HepG2 (cell line): ENCODE measurements around the gene RAD21L1. TPM values are rescaled to one million over a fixed set of nuclear protein-coding genes. Genes with fewer than 3 reads are reported as not detected.

Experiments
- BHLHE40 ChIP-seq: IDR thresholded peaks from 2 replicates; pipeline ENCODE4 v1.6.1; 2011; ENCODE audit warnings: low read length, improper control_type of control experiment
- CAMTA2 ChIP-seq: sonication (generic); formaldehyde crosslinking; IDR thresholded peaks from 2 replicates; pipeline ENCODE4 v1.4.0; 2020; ENCODE audit warnings: mild to moderate bottlenecking, missing genetic modification reagents, borderline replicate concordance
- GABPA ChIP-seq, 2 experiments: IDR thresholded peaks; 2 replicates each; pipeline ENCODE4 v1.6.1; 2011 to 2016; ENCODE audit warnings: low read depth in 2 of 2, low read length in 1 of 2, missing biosample characterization in 1 of 2, missing genetic modification characterization in 1 of 2
- HOXA5 ChIP-seq: sonication (generic); formaldehyde crosslinking; IDR thresholded peaks from 2 replicates; pipeline ENCODE4 v1.4.0; 2020; ENCODE audit warnings: missing genetic modification reagents
- IRX3 ChIP-seq: sonication (generic); formaldehyde crosslinking; IDR thresholded peaks from 2 replicates; pipeline ENCODE4 v1.8.1; 2023; ENCODE audit warnings: mild to moderate bottlenecking, low read depth, missing genetic modification reagents, borderline replicate concordance
- MYNN ChIP-seq: sonication (generic); formaldehyde crosslinking; IDR thresholded peaks from 2 replicates; pipeline ENCODE4 v1.4.0; 2020; ENCODE audit warnings: mild to moderate bottlenecking, low read depth, missing genetic modification reagents
- PPARG ChIP-seq: conservative IDR thresholded peaks from 2 replicates; pipeline ENCODE4 v1.6.1; 2016; ENCODE audit warnings: missing biosample characterization, missing genetic modification reagents
- RFXANK ChIP-seq: IDR thresholded peaks from 2 replicates; pipeline ENCODE4 v1.6.1; 2016
- SP4 ChIP-seq: sonication (generic); formaldehyde crosslinking; IDR thresholded peaks from 2 replicates; pipeline ENCODE4 v1.8.1; 2023; ENCODE audit warnings: mild to moderate bottlenecking, missing genetic modification reagents
- SRSF4 ChIP-seq: fragments of 200-400 bp; formaldehyde crosslinking; IDR thresholded peaks from one replicate; pipeline ENCODE4 v1.6.1; 2018; ENCODE audit warnings: mild to moderate bottlenecking, low read depth, low read length, moderate library complexity; ENCODE audit not compliant: poor library complexity, severe bottlenecking
- TBX3 ChIP-seq: fragments of 450-650 bp; IDR thresholded peaks from 2 replicates; pipeline ENCODE4 v1.6.1; 2017; ENCODE audit warnings: antibody characterized with exemption, mild to moderate bottlenecking, inconsistent platforms, borderline replicate concordance
- TMF1 ChIP-seq: sonication (generic); formaldehyde crosslinking; IDR thresholded peaks from 2 replicates; pipeline ENCODE4 v1.8.1; 2022; ENCODE audit warnings: low read depth, missing genetic modification reagents
- XBP1 ChIP-seq: sonication (generic); formaldehyde crosslinking; IDR thresholded peaks from 2 replicates; pipeline ENCODE4 v1.5.0; 2020; ENCODE audit warnings: missing genetic modification reagents
- YEATS4 ChIP-seq: sonication (generic); formaldehyde crosslinking; IDR thresholded peaks from 2 replicates; pipeline ENCODE4 v1.4.0; 2020; ENCODE audit warnings: missing genetic modification reagents, borderline replicate concordance
- ZBTB44 ChIP-seq: sonication (generic); formaldehyde crosslinking; IDR thresholded peaks from 2 replicates; pipeline ENCODE4 v1.4.0; 2020; ENCODE audit warnings: missing genetic modification reagents
- ZFP41 ChIP-seq: sonication (generic); formaldehyde crosslinking; IDR thresholded peaks from 2 replicates; pipeline ENCODE4 v1.4.0; 2020; ENCODE audit warnings: mild to moderate bottlenecking, missing genetic modification reagents, borderline replicate concordance
- ZNF124 ChIP-seq: sonication (generic); formaldehyde crosslinking; IDR thresholded peaks from 2 replicates; pipeline ENCODE4 v1.4.0; 2020; ENCODE audit warnings: missing genetic modification reagents
- ZNF44 ChIP-seq: sonication (generic); formaldehyde crosslinking; IDR thresholded peaks from 2 replicates; pipeline ENCODE4 v1.5.1; 2020; ENCODE audit warnings: mild to moderate bottlenecking, missing genetic modification reagents
- ZNF615 ChIP-seq: sonication (generic); formaldehyde crosslinking; IDR thresholded peaks from 2 replicates; pipeline ENCODE4 v1.5.0; 2020; ENCODE audit warnings: mild to moderate bottlenecking, missing genetic modification reagents, borderline replicate concordance
- ZNF850 ChIP-seq: sonication (generic); formaldehyde crosslinking; conservative IDR thresholded peaks from 2 replicates; pipeline ENCODE4 v1.9.0; 2021; ENCODE audit warnings: mild to moderate bottlenecking, missing genetic modification reagents
- polyA plus RNA-seq, 8 experiments: library from polyadenylated mRNA; depleted of rRNA in 3 of 8; stranded (reverse) in 7 of 8; unstranded in 1 of 8; fragments of >200 nt; fragmentation: Illumina TruSeq in 4 of 8; extraction: Trizol in 4 of 8; gene quantifications; 2 replicates each; pipeline versions ENCODE4 v1.2.1 to v1.2.3, GENCODE V29; 2011 to 2016; ENCODE audit warnings: low read depth in 4 of 8, missing spikeins in 1 of 8, mixed read lengths in 1 of 8; ENCODE audit not compliant: insufficient read depth in 1 of 8
- total RNA-seq, 5 experiments: library from RNA; depleted of rRNA; stranded (reverse); fragments of >200 nt; fragmentation: Illumina TruSeq; extraction: Trizol; gene quantifications; 2 replicates each; pipeline ENCODE4 v1.2.3, GENCODE V29; 2016; ENCODE audit warnings: low read depth in 1 of 5
- TF ChIP-seq, protein P1 (sequence below): sonication (generic); formaldehyde crosslinking; IDR thresholded peaks from 2 replicates; pipeline ENCODE4 v1.5.0; 2020; ENCODE audit warnings: missing genetic modification reagents, mild to moderate bottlenecking, borderline replicate concordance
- TF ChIP-seq, protein P2 (sequence below): sonication (generic); formaldehyde crosslinking; IDR thresholded peaks from 2 replicates; pipeline ENCODE4 v1.5.0; 2020; ENCODE audit warnings: mild to moderate bottlenecking, missing genetic modification reagents
- TF ChIP-seq, protein P3 (sequence below): sonication (generic); formaldehyde crosslinking; IDR thresholded peaks from 2 replicates; pipeline ENCODE4 v1.8.1; 2022; ENCODE audit warnings: mild to moderate bottlenecking, missing genetic modification reagents

The RAD21L1 gene
- total and polyA plus RNA-seq, 2 of the 13 experiments (the other 11 are each of a cell fraction or from before 2014, with no cell fraction given), result not detected

GRCh38 chr20:1184638-1185315 is 41.1 kb upstream of the RAD21L1 start, which contains the start of gene TMEM74B (continued):
- TF ChIP-seq YEATS4 (CRISPR knock-in tag) (peak; percentile 65; the same call in 1 of the 2 replicates), GABPA (IDR thresholded peaks at IDR 0.05; ENCODE audit: low read depth, low read length) (no peak), GABPA (CRISPR knock-in tag; IDR thresholded peaks at IDR 0.05; ENCODE audit: low read depth) (no peak), BHLHE40 (no peak), XBP1 (CRISPR knock-in tag) (no peak), TMF1 (CRISPR knock-in tag) (no peak), ZFP41 (CRISPR knock-in tag) (no peak), SRSF4 (no peak), ZNF44 (CRISPR knock-in tag) (peak; percentile 73; the same call in 1 of the 2 replicates), CAMTA2 (no peak; the same call in 1 of the 2 replicates), TBX3 (no peak), HOXA5 (CRISPR knock-in tag) (peak; percentile 48; the same call in 1 of the 2 replicates), MYNN (no peak), PPARG (CRISPR knock-in tag) (no peak), ZNF850 (CRISPR knock-in tag) (no peak), IRX3 (CRISPR knock-in tag) (0 out of 2 replicates have a peak, but pooled peaks have one; percentile 66), ZNF615 (CRISPR knock-in tag) (no peak), ZBTB44 (no peak), RFXANK (CRISPR knock-in tag) (no peak), ZNF124 (CRISPR knock-in tag) (no peak), SP4 (CRISPR knock-in tag) (peak; percentile 24; the same call in 1 of the 2 replicates)
- TF ChIP-seq, protein P1, sequence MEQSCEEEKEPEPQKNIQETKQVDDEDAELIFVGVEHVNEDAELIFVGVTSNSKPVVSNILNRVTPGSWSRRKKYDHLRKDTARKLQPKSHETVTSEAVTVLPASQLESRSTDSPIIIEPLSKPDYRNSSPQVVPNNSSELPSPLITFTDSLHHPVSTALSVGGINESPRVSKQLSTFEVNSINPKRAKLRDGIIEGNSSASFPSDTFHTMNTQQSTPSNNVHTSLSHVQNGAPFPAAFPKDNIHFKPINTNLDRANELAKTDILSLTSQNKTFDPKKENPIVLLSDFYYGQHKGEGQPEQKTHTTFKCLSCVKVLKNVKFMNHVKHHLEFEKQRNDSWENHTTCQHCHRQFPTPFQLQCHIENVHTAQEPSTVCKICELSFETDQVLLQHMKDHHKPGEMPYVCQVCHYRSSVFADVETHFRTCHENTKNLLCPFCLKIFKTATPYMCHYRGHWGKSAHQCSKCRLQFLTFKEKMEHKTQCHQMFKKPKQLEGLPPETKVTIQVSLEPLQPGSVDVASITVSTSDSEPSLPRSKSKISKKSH, result peak; percentile 79
- TF ChIP-seq, protein P2, sequence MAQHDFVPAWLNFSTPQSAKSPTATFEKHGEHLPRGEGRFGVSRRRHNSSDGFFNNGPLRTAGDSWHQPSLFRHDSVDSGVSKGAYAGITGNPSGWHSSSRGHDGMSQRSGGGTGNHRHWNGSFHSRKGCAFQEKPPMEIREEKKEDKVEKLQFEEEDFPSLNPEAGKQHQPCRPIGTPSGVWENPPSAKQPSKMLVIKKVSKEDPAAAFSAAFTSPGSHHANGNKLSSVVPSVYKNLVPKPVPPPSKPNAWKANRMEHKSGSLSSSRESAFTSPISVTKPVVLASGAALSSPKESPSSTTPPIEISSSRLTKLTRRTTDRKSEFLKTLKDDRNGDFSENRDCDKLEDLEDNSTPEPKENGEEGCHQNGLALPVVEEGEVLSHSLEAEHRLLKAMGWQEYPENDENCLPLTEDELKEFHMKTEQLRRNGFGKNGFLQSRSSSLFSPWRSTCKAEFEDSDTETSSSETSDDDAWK (CRISPR knock-in tag), result no peak
- TF ChIP-seq, protein P3, sequence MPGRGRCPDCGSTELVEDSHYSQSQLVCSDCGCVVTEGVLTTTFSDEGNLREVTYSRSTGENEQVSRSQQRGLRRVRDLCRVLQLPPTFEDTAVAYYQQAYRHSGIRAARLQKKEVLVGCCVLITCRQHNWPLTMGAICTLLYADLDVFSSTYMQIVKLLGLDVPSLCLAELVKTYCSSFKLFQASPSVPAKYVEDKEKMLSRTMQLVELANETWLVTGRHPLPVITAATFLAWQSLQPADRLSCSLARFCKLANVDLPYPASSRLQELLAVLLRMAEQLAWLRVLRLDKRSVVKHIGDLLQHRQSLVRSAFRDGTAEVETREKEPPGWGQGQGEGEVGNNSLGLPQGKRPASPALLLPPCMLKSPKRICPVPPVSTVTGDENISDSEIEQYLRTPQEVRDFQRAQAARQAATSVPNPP (CRISPR knock-in tag), result no peak
